HEK293T (cell line): ENCODE results near the gene SLC35E2B.
"Not testable (repeated sequence)": the region's sequence is repeated elsewhere in the genome, so short reads cannot be mapped to it uniquely, and the experiment has no call there.

Experiments used
- ARNT ChIP-seq: fragments of 450-650 bp; IDR thresholded peaks from 2 replicates; pipeline ENCODE4 v1.6.1; 2017; ENCODE audit warnings: mild to moderate bottlenecking
- FOXA1 ChIP-seq: fragments of 450-650 bp; IDR thresholded peaks from 2 replicates; pipeline ENCODE4 v1.6.1; 2016; ENCODE audit warnings: mild to moderate bottlenecking
- FOXK2 ChIP-seq: fragments of 450-650 bp; IDR thresholded peaks from 2 replicates; pipeline ENCODE4 v1.6.1; 2016; ENCODE audit warnings: mild to moderate bottlenecking
- FOXM1 ChIP-seq: fragments of 450-650 bp; IDR thresholded peaks from 2 replicates; pipeline ENCODE4 v1.6.1; 2017; ENCODE audit warnings: mild to moderate bottlenecking, borderline replicate concordance
- NFRKB ChIP-seq: fragments of 450-650 bp; IDR thresholded peaks from 2 replicates; pipeline ENCODE4 v1.6.1; 2016; ENCODE audit warnings: mild to moderate bottlenecking, moderate library complexity

- not testable (repeated sequence) for TF ChIP-seq FOXM1, FOXK2, ARNT, NFRKB, FOXA1
Measured at GRCh38 chr1:1704284-1704957, 11.8 kb upstream of the SLC35E2B start.
